ENCODE data around the gene DPH7. TPM values are rescaled to one million over a fixed set of nuclear protein-coding genes. Genes with fewer than 3 reads are reported as not detected.
"Not testable (repeated sequence)": the region's sequence is repeated elsewhere in the genome, so short reads cannot be mapped to it uniquely, and the experiment has no call there.

DPH7 gene
- total RNA-seq, 6 experiments from 2014 or later: 9.2 to 17.8 (median 11.8) TPM

GRCh38 chr9:137543237-137543963 is 35.3 kb downstream of the DPH7 start:
- WGBS (ENCODE audit: insufficient coverage, low coverage, low lambda C conversion rate, missing lambda C conversion rate): 100% methylated on average over 2 of the region's 25 CpGs
- no peak overlapping the region for H3K4me3 ChIP-seq
- intact Hi-C loops (cut with DNase I): no loop called here
- H3K9me3 ChIP-seq: no peaks in the 10 kb centered on the region
- no peak overlapping the region for H3K27ac ChIP-seq
- TF ChIP-seq, protein P1, sequence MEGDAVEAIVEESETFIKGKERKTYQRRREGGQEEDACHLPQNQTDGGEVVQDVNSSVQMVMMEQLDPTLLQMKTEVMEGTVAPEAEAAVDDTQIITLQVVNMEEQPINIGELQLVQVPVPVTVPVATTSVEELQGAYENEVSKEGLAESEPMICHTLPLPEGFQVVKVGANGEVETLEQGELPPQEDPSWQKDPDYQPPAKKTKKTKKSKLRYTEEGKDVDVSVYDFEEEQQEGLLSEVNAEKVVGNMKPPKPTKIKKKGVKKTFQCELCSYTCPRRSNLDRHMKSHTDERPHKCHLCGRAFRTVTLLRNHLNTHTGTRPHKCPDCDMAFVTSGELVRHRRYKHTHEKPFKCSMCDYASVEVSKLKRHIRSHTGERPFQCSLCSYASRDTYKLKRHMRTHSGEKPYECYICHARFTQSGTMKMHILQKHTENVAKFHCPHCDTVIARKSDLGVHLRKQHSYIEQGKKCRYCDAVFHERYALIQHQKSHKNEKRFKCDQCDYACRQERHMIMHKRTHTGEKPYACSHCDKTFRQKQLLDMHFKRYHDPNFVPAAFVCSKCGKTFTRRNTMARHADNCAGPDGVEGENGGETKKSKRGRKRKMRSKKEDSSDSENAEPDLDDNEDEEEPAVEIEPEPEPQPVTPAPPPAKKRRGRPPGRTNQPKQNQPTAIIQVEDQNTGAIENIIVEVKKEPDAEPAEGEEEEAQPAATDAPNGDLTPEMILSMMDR (IDR thresholded peaks at IDR 0.05): no peak
- TF ChIP-seq POLR2A (IDR thresholded peaks at IDR 0.05): no peak
- no peaks in the 10 kb centered on the region for H3K4me1 ChIP-seq
- no peak for ATAC-seq
- H3K27me3 ChIP-seq: no peaks in the 10 kb centered on the region
- H3K36me3 ChIP-seq: peaks cover 0 to 17% (median 0%) of the 10 kb centered on the region in 4 donors
- DNase-seq: no peak

DNA sequence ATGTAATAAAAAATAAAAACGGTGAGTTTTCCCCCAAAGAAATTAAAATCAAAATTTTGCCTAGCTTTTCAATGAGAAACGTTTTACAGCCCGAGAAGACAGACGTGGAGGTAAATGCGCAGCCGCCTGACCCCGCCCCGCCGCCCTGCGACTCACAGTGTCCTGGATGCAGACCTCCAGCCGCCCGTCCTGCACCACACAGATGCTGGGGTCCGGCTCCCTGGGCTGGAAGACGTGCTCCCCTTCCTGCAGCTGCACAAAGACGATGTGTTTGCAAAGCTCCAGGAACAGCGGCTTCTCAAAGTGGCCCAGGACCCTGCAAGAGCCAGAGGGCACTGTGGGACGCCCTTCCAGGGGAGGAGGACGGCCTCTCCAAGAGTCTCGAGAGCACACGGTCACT is 36.2 kb downstream of the DPH7 start:
- Histone ChIP-seq H3K36me3 (peaks cover 0 to 17% (median 0%) of the 10 kb centered on the region in 4 donors), H3K4me1 (no peaks in the 10 kb centered on the region), H3K4me3 (no peak overlapping the region), H3K27ac (no peak overlapping the region), H3K27me3 (no peaks in the 10 kb centered on the region), H3K9me3 (no peaks in the 10 kb centered on the region)
- intact Hi-C loops (cut with DNase I): no loop called here
- TF ChIP-seq, protein P1 (IDR thresholded peaks at IDR 0.05): no peak
- no peak for TF ChIP-seq POLR2A (IDR thresholded peaks at IDR 0.05)
- WGBS (ENCODE audit: insufficient coverage, low coverage, low lambda C conversion rate, missing lambda C conversion rate): 76% methylated on average over 11 of the region's 20 CpGs
- no peak for DNase-seq
- ATAC-seq: no peak

DNA sequence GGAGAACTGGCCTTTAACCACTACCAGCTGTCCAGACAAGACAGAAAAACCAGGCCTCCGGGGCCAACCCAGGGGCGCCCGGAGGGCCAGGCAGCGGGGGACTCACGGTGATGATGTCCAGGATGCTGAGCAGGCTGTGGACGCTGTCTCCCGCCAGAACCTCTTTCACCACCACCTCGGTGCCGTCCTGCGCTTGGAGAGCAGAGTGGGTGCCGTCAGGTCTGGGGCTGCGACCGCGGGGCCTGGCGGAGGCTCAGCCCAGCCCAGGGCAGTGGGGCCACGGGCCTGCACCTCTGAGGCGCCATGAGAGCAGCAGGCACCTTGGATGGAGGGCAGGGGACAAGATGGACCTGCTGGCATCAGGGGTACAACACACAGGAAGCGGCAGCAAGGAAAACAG is 38.2 kb downstream of the DPH7 start:
- H3K27ac ChIP-seq: no peak overlapping the region
- no peak for DNase-seq
- TF ChIP-seq, protein P1 (IDR thresholded peaks at IDR 0.05): no peak
- TF ChIP-seq POLR2A (IDR thresholded peaks at IDR 0.05): no peak
- no CpG with 5 or more reads among the region's 18 CpGs for WGBS (ENCODE audit: insufficient coverage, low coverage, low lambda C conversion rate, missing lambda C conversion rate)
- H3K9me3 ChIP-seq: no peaks in the 10 kb centered on the region
- H3K4me1 ChIP-seq: peaks cover 0 to 2% (median under 1%) of the 10 kb centered on the region in 4 donors
- H3K36me3 ChIP-seq: peaks cover 0 to 17% (median 0%) of the 10 kb centered on the region in 4 donors
- ATAC-seq: no peak
- intact Hi-C loops (cut with DNase I): no loop called here
- H3K4me3 ChIP-seq: no peak overlapping the region
- H3K27me3 ChIP-seq: no peaks in the 10 kb centered on the region

- Histone ChIP-seq H3K27me3 (no peaks in the 10 kb centered on the region), H3K36me3 (peaks cover 0 to 16% (median 0%) of the 10 kb centered on the region in 4 donors), H3K4me3 (no peak overlapping the region), H3K4me1 (peaks cover 0 to 10% (median 4%) of the 10 kb centered on the region in 4 donors), H3K27ac (no peak overlapping the region), H3K9me3 (no peaks in the 10 kb centered on the region)
- DNase-seq (no peak), ATAC-seq (no peak)
- intact Hi-C loops (cut with DNase I): no loop called here
- 90% methylated on average over 2 of the region's 16 CpGs for WGBS (ENCODE audit: insufficient coverage, low coverage, low lambda C conversion rate, missing lambda C conversion rate)
- TF ChIP-seq, protein P1 (IDR thresholded peaks at IDR 0.05): no peak
- no peak for TF ChIP-seq POLR2A (IDR thresholded peaks at IDR 0.05)
Observed at GRCh38 chr9:137538058-137538457, 40.7 kb downstream of the DPH7 start.

DNA sequence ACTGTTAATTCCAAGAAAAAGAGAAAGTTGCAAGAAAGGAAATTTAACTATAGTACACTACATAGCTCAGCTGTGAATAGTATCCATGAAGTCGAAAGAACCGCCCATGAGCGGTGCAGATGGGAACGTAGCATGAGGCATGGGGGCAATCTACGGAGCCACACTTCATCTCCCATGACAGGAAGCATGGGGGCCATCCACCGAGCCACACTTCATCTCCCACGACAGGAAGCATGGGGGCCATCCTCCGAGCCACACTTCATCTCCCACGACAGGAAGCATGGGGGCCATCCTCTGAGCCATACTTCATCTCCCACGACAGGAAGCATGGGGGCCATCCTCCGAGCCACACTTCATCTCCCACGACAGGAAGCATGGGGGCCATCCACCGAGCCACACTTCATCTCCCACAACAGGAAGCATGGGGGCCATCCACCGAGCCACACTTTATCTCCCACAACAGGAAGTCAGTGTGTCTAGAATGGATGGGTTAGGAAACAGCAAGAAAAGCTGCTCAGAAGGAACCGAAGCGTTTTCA is 42.1 kb downstream of the DPH7 start:
- H3K27me3 ChIP-seq; H3K9me3 ChIP-seq; intact Hi-C loops (cut with DNase I); ATAC-seq; H3K36me3 ChIP-seq; H3K27ac ChIP-seq; DNase-seq; H3K4me3 ChIP-seq: not testable (repeated sequence)
- H3K4me1 ChIP-seq: peaks cover 0 to 10% (median 4%) of the 10 kb centered on the region in 4 donors
- WGBS (ENCODE audit: insufficient coverage, low coverage, low lambda C conversion rate, missing lambda C conversion rate): 60% methylated on average over 14 of the region's 16 CpGs
